Vagina (tissue), 2 donors: Measurements from ENCODE around the gene EIF2B2. TPM values are rescaled to one million over a fixed set of nuclear protein-coding genes. Genes with fewer than 3 reads are reported as not detected.

Experiments used
- DNase-seq, 2 donors: peaks; one replicate each; pipeline ENCODE4 v3.0.0-alpha.2; 2017; ENCODE audit errors: extremely low spot score in 2 of 2
- H3K27ac ChIP-seq: fragments of 200-600 bp; sonication (generic); one replicate; pipeline ENCODE4 v1.5.1; 2019
- H3K27me3 ChIP-seq: fragments of 200-600 bp; sonication (generic); one replicate; pipeline ENCODE4 v1.5.1; 2019
- H3K36me3 ChIP-seq, 2 donors: fragments of 200-600 bp; sonication (generic); one replicate each; pipeline ENCODE4 v1.5.1; 2017 to 2019
- H3K4me1 ChIP-seq: fragments of 200-600 bp; sonication (generic); one replicate; pipeline ENCODE4 v1.5.1; 2019
- H3K4me3 ChIP-seq, 2 donors: fragments of 200-600 bp; sonication (generic); 1 replicate in 1 of 2; 2 replicates in 1 of 2; pipeline ENCODE4 v1.5.1; 2016 to 2019
- H3K9me3 ChIP-seq: fragments of 200-600 bp; sonication (generic); one replicate; pipeline ENCODE4 v1.5.1; 2019
- POLR2A ChIP-seq, 2 donors: fragments of 450-650 bp; IDR thresholded peaks; one replicate each; pipeline ENCODE4 v1.6.1; 2017; ENCODE audit warnings: antibody characterized with exemption in 2 of 2, mild to moderate bottlenecking in 2 of 2, moderate library complexity in 2 of 2
- POLR2AphosphoS5 ChIP-seq, 2 donors: sonication (generic); formaldehyde crosslinking; IDR thresholded peaks; one replicate each; pipeline ENCODE4 v1.9.0; 2017; ENCODE audit warnings: antibody characterized with exemption in 2 of 2, mild to moderate bottlenecking in 2 of 2, low read depth in 1 of 2; ENCODE audit not compliant: insufficient read depth in 1 of 2
- intact Hi-C: fragments of 100-400 bp; cut with DNase I; formaldehyde crosslinking; loops from one replicate; pipeline ENCODE4 v1.15.1; 2023
- small RNA-seq: library from RNA; depleted of rRNA; stranded (forward); fragments of <200 nt; gene quantifications from one replicate; pipeline ENCODE3, GENCODE V24; 2016
- total RNA-seq: library from RNA; depleted of rRNA; stranded (reverse); fragments of >200 nt; gene quantifications from one replicate; pipeline ENCODE4 v1.2.3, GENCODE V29; 2016
- TF ChIP-seq, protein P1 (sequence below), 3 experiments: fragments of 450-650 bp in 2 of 3; fragments of 200-600 bp in 1 of 3; sonication (generic) in 1 of 3; IDR thresholded peaks; one replicate each; pipeline ENCODE4 v1.5.1; 2017 to 2019; ENCODE audit warnings: antibody characterized with exemption in 3 of 3, mild to moderate bottlenecking in 2 of 3, moderate library complexity in 2 of 3

The EIF2B2 gene
- total RNA-seq, 1 donor from 2014 or later = 22.8 TPM

DNA sequence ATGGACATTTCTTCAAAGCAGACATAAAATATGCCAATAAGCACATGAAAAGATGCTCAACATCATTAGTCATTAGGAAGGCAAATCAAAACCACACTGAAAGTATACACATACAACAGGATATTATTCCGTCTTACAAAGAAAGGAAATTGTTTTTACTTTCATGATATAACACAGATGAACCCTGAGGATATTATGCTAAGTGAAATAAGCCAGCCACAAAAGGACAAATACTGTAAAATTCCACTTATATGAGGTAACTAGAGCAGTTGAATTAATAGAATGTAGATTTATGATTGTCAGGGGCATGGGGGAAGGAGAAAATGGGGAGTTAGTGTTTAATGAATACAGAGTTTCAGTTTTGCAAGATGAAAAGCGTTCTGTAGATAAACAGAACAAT, 56.9 kb downstream of the EIF2B2 start:
- TF ChIP-seq POLR2AphosphoS5 (IDR thresholded peaks at IDR 0.05; ENCODE audit: insufficient read depth in 1 of 2, low read depth in 1 of 2) (no peak), POLR2A (IDR thresholded peaks at IDR 0.05) (no peak)
- TF ChIP-seq, protein P1, sequence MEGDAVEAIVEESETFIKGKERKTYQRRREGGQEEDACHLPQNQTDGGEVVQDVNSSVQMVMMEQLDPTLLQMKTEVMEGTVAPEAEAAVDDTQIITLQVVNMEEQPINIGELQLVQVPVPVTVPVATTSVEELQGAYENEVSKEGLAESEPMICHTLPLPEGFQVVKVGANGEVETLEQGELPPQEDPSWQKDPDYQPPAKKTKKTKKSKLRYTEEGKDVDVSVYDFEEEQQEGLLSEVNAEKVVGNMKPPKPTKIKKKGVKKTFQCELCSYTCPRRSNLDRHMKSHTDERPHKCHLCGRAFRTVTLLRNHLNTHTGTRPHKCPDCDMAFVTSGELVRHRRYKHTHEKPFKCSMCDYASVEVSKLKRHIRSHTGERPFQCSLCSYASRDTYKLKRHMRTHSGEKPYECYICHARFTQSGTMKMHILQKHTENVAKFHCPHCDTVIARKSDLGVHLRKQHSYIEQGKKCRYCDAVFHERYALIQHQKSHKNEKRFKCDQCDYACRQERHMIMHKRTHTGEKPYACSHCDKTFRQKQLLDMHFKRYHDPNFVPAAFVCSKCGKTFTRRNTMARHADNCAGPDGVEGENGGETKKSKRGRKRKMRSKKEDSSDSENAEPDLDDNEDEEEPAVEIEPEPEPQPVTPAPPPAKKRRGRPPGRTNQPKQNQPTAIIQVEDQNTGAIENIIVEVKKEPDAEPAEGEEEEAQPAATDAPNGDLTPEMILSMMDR (IDR thresholded peaks at IDR 0.05) = no peak
- intact Hi-C loops = no loop called here
- Histone ChIP-seq H3K27me3 (no peaks in the 10 kb centered on the region), H3K9me3 (no peaks in the 10 kb centered on the region), H3K36me3 (no peaks in the 10 kb centered on the region), H3K4me1 (peaks cover 16% of the 10 kb centered on the region), H3K4me3 (no peak overlapping the region), H3K27ac (no peak overlapping the region)
- DNase-seq = no peak

GRCh38 chr14:75060420-75060819, 57.7 kb downstream of the EIF2B2 start:
- Histone ChIP-seq H3K4me1 (peaks cover 16% of the 10 kb centered on the region), H3K9me3 (no peaks in the 10 kb centered on the region), H3K27me3 (no peaks in the 10 kb centered on the region), H3K36me3 (no peaks in the 10 kb centered on the region), H3K27ac (no peak overlapping the region), H3K4me3 (no peak overlapping the region)
- TF ChIP-seq POLR2A (IDR thresholded peaks at IDR 0.05) (no peak), POLR2AphosphoS5 (IDR thresholded peaks at IDR 0.05; ENCODE audit: insufficient read depth in 1 of 2, low read depth in 1 of 2) (no peak)
- TF ChIP-seq, protein P1 (IDR thresholded peaks at IDR 0.05) = no peak
- intact Hi-C loops = no loop called here
- DNase-seq = no peak

Small RNA genes lying within 50 kb of the gene (small RNA-seq; reads per million reads assigned to genes)
- not detected for gene RNU6-689P

Other genes with a start within 250 kb of the EIF2B2 start
- gene YLPM1, start 239.6 kb upstream of the EIF2B2 start, total RNA-seq = 50.3 TPM
- not detected for gene PROX2, start 126.8 kb upstream of the EIF2B2 start, total RNA-seq
- gene DLST, start 121.0 kb upstream of the EIF2B2 start, total RNA-seq = 109 TPM
- 2.0 TPM for gene RPS6KL1, start 79.7 kb upstream of the EIF2B2 start, total RNA-seq
- 8.3 TPM for gene PGF, start 47.3 kb upstream of the EIF2B2 start, total RNA-seq
- 32.9 TPM for gene MLH3, start 48.5 kb downstream of the EIF2B2 start, total RNA-seq
- gene ACYP1, start 61.1 kb downstream of the EIF2B2 start, total RNA-seq = 32.4 TPM
- gene ZC2HC1C, start 66.7 kb downstream of the EIF2B2 start, total RNA-seq = not detected
- gene NEK9, start 124.1 kb downstream of the EIF2B2 start, total RNA-seq = 58.4 TPM
- gene TMED10, start 173.7 kb downstream of the EIF2B2 start, total RNA-seq = 249 TPM